K562 (cell line): ENCODE measurements around the gene CDIPT. TPM values are rescaled to one million over a fixed set of nuclear protein-coding genes. Genes with fewer than 3 reads are reported as not detected.

Experiments
- ATAC-seq: fragments of 200-7000 bp; cut with Tn5 transposase; 3 replicates; pipeline ENCODE4 v1.9.1; 2020; ENCODE audit warnings: moderate library complexity
- BruUV-seq: library from RNA; stranded (reverse); fragments of 400-500 nt; replicated peaks from 2 replicates; lab custom pipeline; 2021; lab: Mats Ljungman, UMichigan
- CTCF ChIA-PET: fragments of 300-600 bp; formaldehyde crosslinking; extraction: SDS; loops from one replicate; lab custom pipeline; 2021; ENCODE audit warnings: low intra/inter-chr PET ratio; lab: Yijun Ruan, JAX
- POLR2A ChIA-PET: fragments of 300-600, 350-650 bp; sonication (Branson Sonifier 250); formaldehyde crosslinking; extraction: SDS; loops from one replicate; lab custom pipeline; 2021; ENCODE audit warnings: antibody characterized with exemption, inconsistent platforms; lab: Yijun Ruan, JAX
- DNase-seq, 4 experiments: peaks; one replicate each; pipeline versions ENCODE4 v3.0.0 to v3.0.0-alpha.2; 2011 to 2018; ENCODE audit warnings: low spot score in 3 of 4, mixed read lengths in 3 of 4; ENCODE audit errors: extremely low read depth in 1 of 4
- FAIRE-seq: peaks from 2 replicates; lab custom pipeline; 2011; peaks lifted over from hg19 to GRCh38; lab: Jason Lieb, UNC
- H2AFZ ChIP-seq: 2 replicates; pipeline ENCODE4 v1.6.0; 2011; ENCODE audit warnings: low read depth, low read length, control low read depth, inconsistent platforms
- H3K27ac ChIP-seq: fragments of 200-600 bp; 3 replicates; pipeline ENCODE4 v1.8.0; 2011; ENCODE audit warnings: low read depth, mild to moderate bottlenecking, control low read depth, inconsistent platforms, low read length, moderate library complexity, mixed read lengths; ENCODE audit errors: extremely low read depth
- H3K27me3 ChIP-seq, 2 experiments: fragments of 300-600 bp in 1 of 2; 2 replicates in 1 of 2; 3 replicates in 1 of 2; pipeline versions ENCODE4 v1.6.0 to v1.8.0; 2011; ENCODE audit warnings: inconsistent platforms in 2 of 2, low read length in 2 of 2, mild to moderate bottlenecking in 1 of 2, mixed read lengths in 1 of 2, moderate library complexity in 1 of 2; ENCODE audit not compliant: control insufficient read depth in 2 of 2, insufficient read depth in 2 of 2
- H3K36me3 ChIP-seq: fragments of 300-600 bp; 3 replicates; pipeline ENCODE4 v1.8.0; 2011; ENCODE audit warnings: mild to moderate bottlenecking, low read length, inconsistent platforms; ENCODE audit not compliant: control insufficient read depth, insufficient read depth
- H3K4me1 ChIP-seq, 2 experiments: fragments of 200-600 bp in 1 of 2; replicated peaks in 1 of 2; 2 replicates in 1 of 2; 3 replicates in 1 of 2; pipeline versions ENCODE4 v1.5.1 to v1.8.0; 2011; ENCODE audit warnings: inconsistent platforms in 2 of 2, low read length in 2 of 2, mild to moderate bottlenecking in 1 of 2, mixed read lengths in 1 of 2, moderate library complexity in 1 of 2; ENCODE audit not compliant: control insufficient read depth in 2 of 2, insufficient read depth in 2 of 2
- H3K4me2 ChIP-seq: 2 replicates; pipeline ENCODE4 v1.6.1; 2011; ENCODE audit warnings: low read length, control low read depth, inconsistent platforms, mixed read lengths; ENCODE audit not compliant: insufficient read depth
- H3K4me3 ChIP-seq: fragments of 200-600 bp; sonication (generic), shearing (Covaris generic); 2 replicates; pipeline ENCODE4 v1.5.1; 2016; ENCODE audit warnings: control low read depth, inconsistent platforms
- H3K79me2 ChIP-seq: fragments of 200-600 bp; 3 replicates; pipeline ENCODE4 v1.8.0; 2011; ENCODE audit warnings: low read length, inconsistent platforms; ENCODE audit not compliant: control insufficient read depth, insufficient read depth
- H3K9ac ChIP-seq, 2 experiments: 2 replicates each; pipeline versions ENCODE4 v1.6.0 to v1.6.1; 2011; ENCODE audit warnings: low read depth in 2 of 2, low read length in 2 of 2, control low read depth in 1 of 2, inconsistent platforms in 1 of 2, mild to moderate bottlenecking in 1 of 2, mixed read lengths in 1 of 2; ENCODE audit not compliant: insufficient read depth in 1 of 2
- H3K9me1 ChIP-seq: one replicate; pipeline ENCODE4 v1.6.0; 2011; ENCODE audit warnings: inconsistent platforms, mild to moderate bottlenecking, low read length, moderate library complexity; ENCODE audit not compliant: control insufficient read depth, insufficient read depth
- H3K9me3 ChIP-seq: replicated peaks from 2 replicates; pipeline ENCODE4 v1.5.1; 2011; ENCODE audit warnings: low read depth, low read length, inconsistent platforms; ENCODE audit not compliant: control insufficient read depth, insufficient read depth
- H4K20me1 ChIP-seq: replicated peaks from 2 replicates; pipeline ENCODE4 v1.6.1; 2011; ENCODE audit warnings: low read length, inconsistent platforms, mixed read lengths; ENCODE audit not compliant: control insufficient read depth, insufficient read depth
- EP300 ChIP-seq: IDR thresholded peaks from 2 replicates; pipeline ENCODE4 v1.6.1; 2012; ENCODE audit warnings: low read length, improper control_type of control experiment
- FOS ChIP-seq: IDR thresholded peaks from 3 replicates; pipeline ENCODE4 v1.6.1; 2011; ENCODE audit not compliant: insufficient read length; ENCODE audit errors: extremely low read depth
- MBD2 ChIP-seq: sonication (generic); IDR thresholded peaks from 2 replicates; pipeline ENCODE4 v1.6.1; 2016; ENCODE audit warnings: low read depth, borderline replicate concordance
- NFRKB ChIP-seq: fragments of 450-650 bp; IDR thresholded peaks from 2 replicates; pipeline ENCODE4 v1.6.1; 2016; ENCODE audit warnings: low read depth
- RAD21 ChIP-seq, 2 experiments: fragments of 250-450 bp in 1 of 2; fragments of 450-650 bp in 1 of 2; sonication (Bioruptor Pico) in 1 of 2; formaldehyde crosslinking in 1 of 2; IDR thresholded peaks in 1 of 2; conservative IDR thresholded peaks in 1 of 2; 2 replicates each; pipeline versions ENCODE4 v1.4.0 to v1.8.0; 2020 to 2022; ENCODE audit warnings: mild to moderate bottlenecking in 2 of 2, moderate library complexity in 1 of 2
- SMARCA4 ChIP-seq: fragments of 450-650 bp; IDR thresholded peaks from 2 replicates; pipeline ENCODE4 v1.6.1; 2016
- SREBF1 ChIP-seq: fragments of 150-350 bp; IDR thresholded peaks from 2 replicates; pipeline ENCODE4 v1.6.1; 2014; ENCODE audit warnings: antibody characterized with exemption, low read depth, low read length, borderline replicate concordance
- TCF7 ChIP-seq: sonication (generic); IDR thresholded peaks from 2 replicates; pipeline ENCODE4 v1.6.1; 2016; ENCODE audit warnings: antibody characterized with exemption, borderline replicate concordance
- TSC22D4 ChIP-seq: fragments of 450-650 bp; IDR thresholded peaks from 2 replicates; pipeline ENCODE4 v1.6.1; 2016; ENCODE audit warnings: missing genetic modification characterization, missing biosample characterization, control low read depth
- ZC3H8 ChIP-seq: fragments of 450-650 bp; IDR thresholded peaks from 2 replicates; pipeline ENCODE4 v1.6.1; 2017
- ZNF274 ChIP-seq: IDR thresholded peaks from 2 replicates; pipeline ENCODE4 v1.6.1; 2011; ENCODE audit warnings: low read depth, mild to moderate bottlenecking, low read length, moderate library complexity, borderline replicate concordance
- ZNF311 ChIP-seq: fragments of 250-450 bp; sonication (Bioruptor Pico); IDR thresholded peaks from 2 replicates; pipeline ENCODE4 v1.4.0; 2020; ENCODE audit warnings: mild to moderate bottlenecking, moderate library complexity
- ZNF408 ChIP-seq: fragments of 250-450 bp; sonication (Bioruptor Pico); IDR thresholded peaks from 2 replicates; pipeline ENCODE4 v1.4.0; 2020; ENCODE audit warnings: low read depth, mild to moderate bottlenecking, moderate library complexity
- ZNF696 ChIP-seq: fragments of 250-450 bp; sonication (Bioruptor Pico); conservative IDR thresholded peaks from 2 replicates; pipeline ENCODE4 v1.4.0; 2020; ENCODE audit warnings: mild to moderate bottlenecking, moderate library complexity
- WGBS: fragments of 100-300 bp; shearing (Covaris generic); methylation state at CpG from one replicate; pipeline ENCODE4 v1.1.6; 2016; ENCODE audit warnings: low coverage, mixed read lengths; ENCODE audit not compliant: insufficient coverage; ENCODE audit errors: missing lambda C conversion rate; 5-methylcytosine and 5-hydroxymethylcytosine counted together
- in situ Hi-C: fragments of 300-500 bp; cut with MboI; formaldehyde crosslinking; loops from 4 replicates; pipeline ENCODE4 v1.15.0; 2018; ENCODE audit warnings: inconsistent platforms, mixed read lengths
- intact Hi-C: fragments of 100-400 bp; cut with micrococcal nuclease; formaldehyde crosslinking; loops from 2 replicates; pipeline ENCODE4 v1.14.2; 2022
- polyA plus RNA-seq, 8 experiments: library from polyadenylated mRNA; depleted of rRNA in 4 of 8; stranded (reverse) in 5 of 8; unstranded in 3 of 8; fragments of >200 nt; fragmentation: Nextera tagmentation in 2 of 8; fragmentation: Illumina TruSeq in 1 of 8; extraction: Ambion mirVana in 2 of 8; extraction: Trizol in 1 of 8; gene quantifications; 2 replicates each; pipeline versions ENCODE4 v1.2.1 to v1.2.3, GENCODE V29; 2011 to 2014; ENCODE audit warnings: inconsistent platforms in 1 of 8, missing spikeins in 1 of 8
- total RNA-seq, 7 experiments: library from RNA; depleted of rRNA in 6 of 7; stranded (reverse); fragments of >200 nt in 6 of 7; fragmentation: Illumina TruSeq in 2 of 7; extraction: Trizol in 2 of 7; gene quantifications; 2 replicates each; pipeline versions ENCODE4 v1.2.1 to v1.2.3, GENCODE V29; 2011 to 2021; ENCODE audit warnings: low replicate concordance in 1 of 7
- TF ChIP-seq, protein P1 (sequence below): fragments of 200-400 bp; formaldehyde crosslinking; IDR thresholded peaks from 2 replicates; pipeline ENCODE4 v1.6.1; 2017; ENCODE audit warnings: mild to moderate bottlenecking, low read depth, low read length, moderate library complexity
- TF ChIP-seq, protein P2 (sequence below), 2 experiments: fragments of 450-650 bp; conservative IDR thresholded peaks; 2 replicates each; pipeline ENCODE4 v1.6.1; 2017; ENCODE audit warnings: mild to moderate bottlenecking in 2 of 2, moderate library complexity in 2 of 2
- TF ChIP-seq, protein P3 (sequence below), 2 experiments: fragments of 200-800 bp in 1 of 2; sonication (Bioruptor generic) in 1 of 2; sonication (generic) in 1 of 2; formaldehyde crosslinking in 1 of 2; IDR thresholded peaks in 1 of 2; conservative IDR thresholded peaks in 1 of 2; 2 replicates each; pipeline versions ENCODE4 v1.5.0 to v1.6.1; 2016 to 2020; ENCODE audit warnings: missing compliant biosample characterization in 1 of 2, missing genetic modification characterization in 1 of 2, missing genetic modification reagents in 1 of 2

Gene CDIPT
- total and polyA plus RNA-seq, 9 of the 15 experiments (the other 6 are each of a cell fraction or from before 2014, with no cell fraction given): 1.3 to 37.0 (median 23.0) TPM

DNA sequence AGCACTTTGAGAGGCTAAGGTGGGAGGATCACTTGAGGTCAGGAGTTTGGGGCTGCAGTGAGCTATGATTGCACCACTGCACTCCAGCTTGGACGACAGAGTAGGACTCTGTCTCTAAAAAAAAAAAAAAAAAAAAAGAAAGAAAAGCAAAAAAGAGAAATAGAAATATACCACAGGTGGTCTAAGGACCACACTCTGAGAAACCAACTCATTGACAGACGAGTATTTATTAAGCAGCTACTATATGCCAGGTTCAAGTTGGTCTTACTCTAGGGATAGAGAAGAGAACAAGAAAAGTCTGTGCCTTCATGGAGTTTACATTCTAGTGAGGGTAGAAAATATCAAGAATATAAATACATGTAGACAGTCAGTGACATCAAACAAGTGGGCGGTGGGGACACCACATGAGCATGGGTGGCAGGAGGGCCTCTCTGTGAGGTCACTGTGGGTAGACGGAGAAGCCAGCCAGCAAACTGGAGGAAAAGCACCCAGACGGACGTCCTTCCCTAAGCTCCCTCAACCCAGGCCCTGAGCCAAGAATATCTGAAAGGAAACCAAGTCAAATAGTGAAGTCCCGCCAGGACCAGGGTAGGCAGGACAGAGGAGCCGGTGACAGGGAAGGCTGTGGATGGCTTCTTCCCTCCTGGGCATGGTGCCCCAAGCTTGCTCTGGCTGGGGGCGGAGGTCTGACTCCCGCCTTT lies 4.7 kb downstream of the CDIPT start:
- FAIRE-seq (no peak), ATAC-seq (no peak), DNase-seq (no peak)
- Histone ChIP-seq H2AFZ (no peak overlapping the region), H3K4me3 (no peak overlapping the region), H3K27ac (no peak overlapping the region), H3K9me3 (no peaks in the 10 kb centered on the region), H4K20me1 (no peaks in the 10 kb centered on the region), H3K27me3 (no peaks in the 10 kb centered on the region), H3K9ac (no peak overlapping the region), H3K79me2 (peaks cover 11% of the 10 kb centered on the region; the same call in 2 of the 3 replicates), H3K4me1 (peaks cover 4 to 21% of the 10 kb centered on the region in 2 experiments; a peak in 3 of 5 replicates), H3K36me3 (peaks cover 27% of the 10 kb centered on the region; the same call in 2 of the 3 replicates), H3K9me1 (no peaks in the 10 kb centered on the region), H3K4me2 (no peak overlapping the region)
- intact Hi-C loops: no loop called here
- ChIA-PET CTCF (no interaction called here), POLR2A (interaction anchor here (1.1 kb wide), 1 partner anchor 10 kb away, joined by 3 read pairs; no protein-coding TSS in a partner anchor)
- 84% methylated on average over 9 of the region's 10 CpGs for WGBS
- in situ Hi-C loops: no loop called here
- BruUV-seq: no TSS peak
- TF ChIP-seq ZNF696 (CRISPR knock-in tag): no peak
- no peak for TF ChIP-seq RAD21 (CRISPR knock-in tag; conservative IDR thresholded peaks at IDR 0.05 in 1 of 2, IDR thresholded peaks at IDR 0.05 in 1 of 2)
- no peak for TF ChIP-seq ZNF408 (CRISPR knock-in tag)
- no peak for TF ChIP-seq ZNF311 (CRISPR knock-in tag)
- no peak for TF ChIP-seq MBD2
- TF ChIP-seq, protein P1, sequence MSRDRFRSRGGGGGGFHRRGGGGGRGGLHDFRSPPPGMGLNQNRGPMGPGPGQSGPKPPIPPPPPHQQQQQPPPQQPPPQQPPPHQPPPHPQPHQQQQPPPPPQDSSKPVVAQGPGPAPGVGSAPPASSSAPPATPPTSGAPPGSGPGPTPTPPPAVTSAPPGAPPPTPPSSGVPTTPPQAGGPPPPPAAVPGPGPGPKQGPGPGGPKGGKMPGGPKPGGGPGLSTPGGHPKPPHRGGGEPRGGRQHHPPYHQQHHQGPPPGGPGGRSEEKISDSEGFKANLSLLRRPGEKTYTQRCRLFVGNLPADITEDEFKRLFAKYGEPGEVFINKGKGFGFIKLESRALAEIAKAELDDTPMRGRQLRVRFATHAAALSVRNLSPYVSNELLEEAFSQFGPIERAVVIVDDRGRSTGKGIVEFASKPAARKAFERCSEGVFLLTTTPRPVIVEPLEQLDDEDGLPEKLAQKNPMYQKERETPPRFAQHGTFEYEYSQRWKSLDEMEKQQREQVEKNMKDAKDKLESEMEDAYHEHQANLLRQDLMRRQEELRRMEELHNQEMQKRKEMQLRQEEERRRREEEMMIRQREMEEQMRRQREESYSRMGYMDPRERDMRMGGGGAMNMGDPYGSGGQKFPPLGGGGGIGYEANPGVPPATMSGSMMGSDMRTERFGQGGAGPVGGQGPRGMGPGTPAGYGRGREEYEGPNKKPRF: no peak
- no peak for TF ChIP-seq ZNF274
- no peak for TF ChIP-seq EP300
- no peak for TF ChIP-seq SMARCA4
- no peak for TF ChIP-seq SREBF1
- no peak for TF ChIP-seq TSC22D4 (tag)
- no peak for TF ChIP-seq NFRKB
- no peak for TF ChIP-seq TCF7
- TF ChIP-seq, protein P2, sequence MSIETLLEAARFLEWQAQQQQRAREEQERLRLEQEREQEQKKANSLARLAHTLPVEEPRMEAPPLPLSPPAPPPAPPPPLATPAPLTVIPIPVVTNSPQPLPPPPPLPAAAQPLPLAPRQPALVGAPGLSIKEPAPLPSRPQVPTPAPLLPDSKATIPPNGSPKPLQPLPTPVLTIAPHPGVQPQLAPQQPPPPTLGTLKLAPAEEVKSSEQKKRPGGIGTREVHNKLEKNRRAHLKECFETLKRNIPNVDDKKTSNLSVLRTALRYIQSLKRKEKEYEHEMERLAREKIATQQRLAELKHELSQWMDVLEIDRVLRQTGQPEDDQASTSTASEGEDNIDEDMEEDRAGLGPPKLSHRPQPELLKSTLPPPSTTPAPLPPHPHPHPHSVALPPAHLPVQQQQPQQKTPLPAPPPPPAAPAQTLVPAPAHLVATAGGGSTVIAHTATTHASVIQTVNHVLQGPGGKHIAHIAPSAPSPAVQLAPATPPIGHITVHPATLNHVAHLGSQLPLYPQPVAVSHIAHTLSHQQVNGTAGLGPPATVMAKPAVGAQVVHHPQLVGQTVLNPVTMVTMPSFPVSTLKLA (conservative IDR thresholded peaks at IDR 0.05): no peak
- TF ChIP-seq FOS: no peak
- TF ChIP-seq ZC3H8: no peak
- TF ChIP-seq, protein P3, sequence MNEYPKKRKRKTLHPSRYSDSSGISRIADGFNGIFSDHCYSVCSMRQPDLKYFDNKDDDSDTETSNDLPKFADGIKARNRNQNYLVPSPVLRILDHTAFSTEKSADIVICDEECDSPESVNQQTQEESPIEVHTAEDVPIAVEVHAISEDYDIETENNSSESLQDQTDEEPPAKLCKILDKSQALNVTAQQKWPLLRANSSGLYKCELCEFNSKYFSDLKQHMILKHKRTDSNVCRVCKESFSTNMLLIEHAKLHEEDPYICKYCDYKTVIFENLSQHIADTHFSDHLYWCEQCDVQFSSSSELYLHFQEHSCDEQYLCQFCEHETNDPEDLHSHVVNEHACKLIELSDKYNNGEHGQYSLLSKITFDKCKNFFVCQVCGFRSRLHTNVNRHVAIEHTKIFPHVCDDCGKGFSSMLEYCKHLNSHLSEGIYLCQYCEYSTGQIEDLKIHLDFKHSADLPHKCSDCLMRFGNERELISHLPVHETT (CRISPR knock-in tag; conservative IDR thresholded peaks at IDR 0.05 in 1 of 2, IDR thresholded peaks at IDR 0.05 in 1 of 2): no peak
